GM19240 (cell line): ENCODE data around the gene RBM15B.
A peak's percentile ranks its signal among the peaks of the same experiment; 100 is the strongest.
"Not testable (repeated sequence)": the region's sequence is repeated elsewhere in the genome, so short reads cannot be mapped to it uniquely, and the experiment has no call there.

ENCODE experiments used
- DNase-seq: peaks from one replicate; pipeline ENCODE4 v3.0.0; 2011; ENCODE audit warnings: low spot score; ENCODE audit not compliant: insufficient read length

Gene RBM15B

DNA sequence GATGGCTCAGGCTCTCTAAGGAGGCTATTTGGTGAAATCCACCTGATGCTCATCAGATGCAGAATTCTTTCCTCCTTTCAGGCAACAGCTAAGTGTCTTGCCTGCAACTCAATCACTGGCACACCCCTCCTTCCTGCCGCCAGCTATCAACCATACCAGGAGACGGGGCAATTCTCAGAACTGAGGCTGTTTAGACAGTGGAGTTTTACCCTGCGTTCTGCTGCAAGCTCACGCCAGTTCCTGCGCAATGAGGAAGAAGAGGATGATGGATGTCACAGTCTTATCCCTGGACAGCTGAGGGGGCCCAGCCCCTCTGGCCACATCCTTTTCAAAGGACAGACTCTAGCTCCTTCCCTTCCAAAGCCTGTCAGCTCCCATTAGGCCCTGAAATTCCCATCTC is 13.0 kb upstream of the RBM15B start:
- DNase-seq = no peak

DNA sequence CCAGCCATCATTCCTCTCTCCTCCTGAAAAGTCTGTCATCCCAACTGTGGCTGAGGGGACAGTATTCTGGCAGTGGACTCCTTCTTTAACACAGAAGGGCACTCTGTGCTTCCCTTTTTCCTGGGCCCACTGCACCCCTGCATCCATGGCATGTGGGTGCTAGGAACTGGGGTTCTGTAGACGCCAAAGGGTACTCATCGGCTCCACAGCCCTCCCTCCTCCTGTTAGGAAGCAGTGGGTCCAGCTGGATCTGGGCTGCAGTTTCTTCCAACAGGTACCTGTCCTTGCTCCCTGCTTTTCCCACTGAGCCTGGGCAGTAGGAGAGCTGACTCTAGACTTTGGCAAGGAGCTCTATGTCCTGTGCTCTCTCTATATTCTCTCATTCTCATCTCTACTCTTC is 12.4 kb upstream of the RBM15B start:
- DNase-seq = no peak

DNA sequence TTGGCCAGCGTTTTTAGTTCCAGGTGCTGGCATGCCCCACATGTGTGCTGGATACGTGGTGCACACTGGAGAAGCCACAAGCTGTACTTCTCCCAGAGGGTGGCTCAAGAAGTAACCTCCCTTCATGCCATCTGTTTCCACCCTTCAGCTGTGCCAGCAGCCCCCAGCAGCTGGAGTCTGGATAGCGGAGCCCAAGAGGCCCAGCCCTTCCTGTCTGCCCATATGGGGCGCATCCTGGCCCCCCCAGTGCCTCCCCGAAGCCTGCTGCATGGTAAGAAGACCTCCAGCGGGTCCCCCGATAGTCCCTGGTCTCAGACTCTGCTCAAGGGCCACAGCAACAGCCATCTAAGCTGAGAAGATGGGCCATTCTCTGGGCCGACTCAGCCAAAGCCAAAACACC is 11.8 kb upstream of the RBM15B start:
- DNase-seq = no peak

DNA sequence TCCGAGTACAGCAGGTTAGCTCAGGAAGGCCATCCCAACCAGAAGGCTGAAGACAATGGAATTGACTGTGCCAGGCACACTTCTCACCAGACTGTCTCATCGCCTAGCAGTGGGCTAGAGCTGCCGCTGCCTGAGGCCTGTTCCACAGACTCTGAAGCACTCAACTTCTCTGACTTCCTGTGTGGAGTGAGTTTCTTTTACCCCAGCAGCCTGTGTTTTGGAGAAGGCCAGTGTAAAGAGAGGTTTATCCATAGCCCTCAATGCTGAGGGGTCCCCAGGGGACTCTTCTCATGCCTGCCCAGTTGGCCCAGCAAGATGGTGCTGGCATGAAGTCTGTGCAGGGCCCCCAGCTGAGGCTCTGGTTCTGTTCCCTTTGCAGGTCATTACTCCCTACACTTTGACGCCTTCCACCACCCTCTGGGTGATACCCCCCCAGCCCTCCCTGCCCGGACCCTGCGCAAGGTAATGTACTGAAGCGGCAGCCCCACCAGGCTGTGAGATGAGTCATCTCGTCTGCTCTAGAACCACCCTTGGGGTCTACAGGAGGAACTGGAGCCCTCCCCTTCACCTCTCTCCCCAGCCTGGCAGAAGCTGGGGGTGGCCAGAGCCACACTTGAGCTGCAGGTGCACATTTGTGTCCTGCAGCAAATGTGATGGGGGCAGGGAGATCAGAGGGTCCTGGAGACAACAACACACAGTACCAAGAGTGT is 11.2 kb upstream of the RBM15B start:
- no peak for DNase-seq

DNA sequence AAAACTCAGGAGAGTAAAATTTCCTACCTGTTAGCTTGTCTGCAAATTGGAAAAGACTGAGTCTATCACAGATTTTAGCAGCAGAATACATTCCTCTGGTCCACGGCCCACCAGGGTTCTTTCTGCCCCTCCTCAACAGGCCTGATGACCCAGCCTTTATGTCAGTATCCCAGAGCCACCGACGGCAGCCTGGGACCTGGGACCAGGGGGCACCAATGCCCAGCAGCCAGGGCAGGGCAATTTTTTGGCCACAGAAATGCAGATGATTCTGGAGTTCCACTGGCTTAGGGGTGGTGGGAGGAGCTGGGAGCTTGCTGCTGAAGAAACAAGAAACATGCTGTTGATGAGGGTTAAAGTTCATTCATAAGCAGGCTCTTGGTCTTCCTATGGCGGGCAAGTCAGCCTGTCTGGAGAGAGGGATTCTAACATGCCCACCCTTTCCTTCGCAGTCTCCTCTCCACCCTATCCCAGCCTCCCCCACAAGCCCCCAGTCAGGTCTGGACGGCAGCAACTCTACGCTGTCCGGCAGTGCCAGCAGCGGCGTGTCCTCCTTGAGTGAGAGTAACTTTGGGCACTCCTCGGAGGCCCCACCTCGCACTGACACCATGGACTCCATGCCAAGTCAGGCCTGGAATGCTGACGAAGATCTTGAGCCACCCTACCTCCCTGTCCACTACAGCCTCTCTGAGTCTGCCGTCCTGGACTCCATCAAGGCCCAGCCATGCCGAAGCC is 10.3 kb upstream of the RBM15B start:
- DNase-seq = no peak

DNA sequence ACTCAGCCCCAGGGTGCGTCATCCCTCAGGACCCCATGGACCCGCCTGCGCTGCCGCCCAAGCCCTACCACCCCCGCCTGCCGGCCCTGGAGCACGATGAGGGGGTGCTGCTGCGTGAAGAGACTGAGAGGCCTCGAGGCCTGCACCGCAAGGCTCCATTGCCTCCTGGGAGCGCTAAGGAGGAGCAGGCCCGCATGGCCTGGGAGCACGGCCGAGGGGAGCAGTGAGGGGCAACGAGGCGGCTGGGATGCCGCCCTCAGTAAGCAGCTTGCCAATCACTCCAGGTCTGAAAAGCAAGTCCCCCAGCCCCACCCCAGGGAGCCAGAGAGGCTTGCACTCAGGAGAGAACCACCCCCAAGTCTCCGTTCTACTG is 9.8 kb upstream of the RBM15B start:
- DNase-seq = no peak

DNA sequence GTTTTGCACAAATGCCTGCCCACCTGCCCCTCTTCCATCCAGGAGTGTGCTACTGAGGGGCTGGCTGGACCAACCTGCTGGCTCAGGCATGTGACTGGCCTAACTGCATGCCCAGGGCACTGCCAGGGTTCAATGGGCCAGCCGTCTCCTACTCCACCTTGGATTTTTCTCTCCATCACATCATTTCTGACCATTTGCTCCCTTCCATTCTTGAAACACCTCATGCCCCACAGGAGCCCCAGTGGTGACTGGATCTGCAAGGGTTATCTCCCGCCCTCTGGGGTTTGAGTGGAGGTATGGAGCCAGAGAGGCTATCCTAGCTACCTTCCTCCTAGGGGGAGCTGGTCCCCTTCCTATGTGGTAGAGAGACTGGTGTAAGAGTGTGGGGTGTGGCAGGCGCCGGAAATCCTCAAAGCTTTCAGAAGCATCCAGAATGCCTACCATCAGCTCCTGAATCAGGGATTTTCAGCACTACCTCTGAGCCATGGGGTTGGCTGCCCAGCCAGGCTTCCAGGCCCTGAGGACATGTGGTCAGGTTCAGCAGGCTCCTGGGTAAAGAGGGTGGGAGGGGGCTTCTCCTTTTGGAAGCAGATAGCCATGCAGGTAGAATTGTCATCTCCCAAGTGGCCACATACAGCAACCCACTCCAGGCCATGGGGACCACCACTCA is 8.9 kb upstream of the RBM15B start:
- DNase-seq = no peak

DNA sequence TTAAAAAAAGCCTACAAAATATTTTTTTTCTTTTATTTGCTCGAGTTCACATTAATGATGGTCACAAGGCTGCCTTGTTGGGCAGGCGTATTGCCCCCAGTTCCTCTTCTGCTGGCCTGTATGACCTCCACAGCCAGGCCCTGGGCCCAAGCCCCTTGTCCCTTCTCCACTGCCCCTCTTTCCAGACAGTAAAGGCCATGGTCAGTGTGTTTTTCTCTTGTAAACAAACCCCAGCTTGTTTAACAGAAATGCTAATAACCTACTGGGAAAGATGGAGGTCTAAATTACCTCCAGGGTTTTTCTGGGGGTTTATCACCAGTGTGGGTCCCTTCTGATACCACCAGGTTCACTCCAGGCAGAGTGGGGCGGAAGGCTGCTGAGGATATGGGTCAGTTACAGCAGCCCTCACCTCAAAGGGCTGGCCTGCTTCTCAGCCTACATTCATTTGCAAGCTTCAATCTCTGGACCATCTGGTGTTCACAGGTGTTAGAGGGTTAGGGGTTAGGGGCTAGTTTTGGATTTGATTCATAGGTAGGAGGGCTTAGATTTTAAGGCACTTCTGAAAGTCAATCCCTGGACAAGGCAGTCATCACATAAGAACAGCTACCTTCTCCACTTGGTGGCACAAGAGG is 8.0 kb upstream of the RBM15B start:
- DNase-seq = no peak

DNA sequence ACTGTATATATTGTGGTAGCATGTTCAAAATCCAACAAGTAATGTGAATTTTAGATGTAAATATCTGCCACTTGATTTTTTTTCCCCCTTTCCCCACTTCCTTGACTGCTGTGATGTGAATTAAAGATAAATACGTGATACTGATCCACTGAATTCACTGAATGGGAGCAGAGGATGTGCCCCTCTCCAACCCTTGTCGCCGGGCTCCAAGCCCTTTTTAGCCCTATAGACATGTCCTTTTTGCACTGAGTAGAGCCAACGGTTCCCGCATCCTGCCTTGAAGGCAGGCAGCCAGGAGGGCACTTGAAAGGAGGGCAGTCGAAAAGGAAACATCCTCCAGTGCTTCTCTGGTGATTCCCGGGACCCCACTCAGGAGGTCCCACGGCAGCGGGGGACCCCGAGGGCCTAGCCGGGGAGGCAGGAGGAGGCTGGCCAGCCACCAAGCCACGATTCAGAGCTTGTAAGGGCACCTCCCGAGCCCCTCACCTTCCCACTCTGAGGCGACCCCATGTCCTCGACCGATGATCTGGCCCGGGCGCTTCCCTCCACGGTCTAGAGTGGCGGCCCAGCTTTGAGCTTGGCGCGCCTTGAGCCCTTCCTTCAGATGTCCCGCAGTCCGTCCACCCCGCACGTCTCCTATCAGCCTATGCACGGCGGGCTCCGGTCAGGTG is 6.9 kb upstream of the RBM15B start:
- DNase-seq = peak; percentile 38

DNA sequence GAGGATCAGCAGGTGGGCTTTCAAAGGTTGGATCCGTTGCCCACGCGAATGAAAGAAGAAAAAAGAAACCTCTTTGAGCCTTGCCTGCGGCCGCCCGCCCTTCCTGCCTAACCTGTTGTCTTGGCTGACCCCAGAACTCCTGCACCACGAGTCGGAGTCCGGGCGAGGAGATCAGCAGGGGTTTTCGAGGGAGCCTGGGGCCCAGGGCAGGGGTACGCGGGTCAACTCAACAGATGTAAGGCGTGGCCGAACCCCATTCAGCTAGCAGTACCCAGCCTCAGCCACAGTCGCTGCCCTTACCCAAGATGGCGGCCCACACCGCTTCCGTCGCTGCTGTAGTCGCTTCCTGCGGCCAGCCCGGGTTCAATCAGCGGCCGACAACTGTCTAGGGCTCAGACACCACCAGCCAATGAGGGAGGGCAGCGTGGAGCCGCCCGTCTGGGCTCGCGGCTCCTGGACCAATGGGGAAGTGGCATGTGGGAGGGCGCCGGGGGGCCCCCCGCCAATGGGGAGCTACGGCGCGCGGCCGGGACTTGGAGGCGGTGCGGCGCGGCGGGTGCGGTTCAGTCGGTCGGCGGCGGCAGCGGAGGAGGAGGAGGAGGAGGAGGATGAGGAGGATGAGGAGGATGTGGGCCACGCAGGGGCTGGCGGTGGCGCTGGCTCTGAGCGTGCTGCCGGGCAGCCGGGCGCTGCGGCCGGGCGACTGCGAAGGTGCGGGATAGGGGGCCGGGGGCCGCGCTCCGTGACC is 6.2 kb upstream of the RBM15B start, which contains the start of gene MANF:
MANF (plus strand) TSS at position 566 of the 748 bp plus-strand sequence; CDS start at position 618, 52 bp downstream.
- peak; percentile 100 for DNase-seq

DNA sequence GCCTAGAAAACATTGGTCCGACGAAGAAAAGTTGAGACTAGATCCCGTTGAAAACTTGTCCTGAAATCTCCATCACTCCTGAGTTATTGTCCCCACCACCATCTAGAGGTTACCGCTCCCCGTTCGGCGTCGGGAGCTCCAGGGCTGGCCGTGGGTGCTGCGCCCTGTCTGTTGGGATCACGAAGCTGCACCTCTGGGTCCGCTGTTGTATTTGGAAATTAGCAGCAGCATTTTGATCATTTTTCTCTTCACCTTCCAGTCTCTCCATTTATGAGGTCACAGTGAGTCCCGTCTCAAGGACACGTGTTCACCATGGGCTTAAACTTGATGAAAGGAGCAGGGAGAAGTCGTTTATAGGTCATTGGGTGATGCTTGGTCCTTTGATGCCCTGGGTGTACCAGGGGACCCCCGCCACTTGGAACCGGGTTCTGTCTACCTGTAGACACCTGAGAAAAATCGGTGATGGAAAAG is 5.4 kb upstream of the RBM15B start:
- no peak for DNase-seq

DNA sequence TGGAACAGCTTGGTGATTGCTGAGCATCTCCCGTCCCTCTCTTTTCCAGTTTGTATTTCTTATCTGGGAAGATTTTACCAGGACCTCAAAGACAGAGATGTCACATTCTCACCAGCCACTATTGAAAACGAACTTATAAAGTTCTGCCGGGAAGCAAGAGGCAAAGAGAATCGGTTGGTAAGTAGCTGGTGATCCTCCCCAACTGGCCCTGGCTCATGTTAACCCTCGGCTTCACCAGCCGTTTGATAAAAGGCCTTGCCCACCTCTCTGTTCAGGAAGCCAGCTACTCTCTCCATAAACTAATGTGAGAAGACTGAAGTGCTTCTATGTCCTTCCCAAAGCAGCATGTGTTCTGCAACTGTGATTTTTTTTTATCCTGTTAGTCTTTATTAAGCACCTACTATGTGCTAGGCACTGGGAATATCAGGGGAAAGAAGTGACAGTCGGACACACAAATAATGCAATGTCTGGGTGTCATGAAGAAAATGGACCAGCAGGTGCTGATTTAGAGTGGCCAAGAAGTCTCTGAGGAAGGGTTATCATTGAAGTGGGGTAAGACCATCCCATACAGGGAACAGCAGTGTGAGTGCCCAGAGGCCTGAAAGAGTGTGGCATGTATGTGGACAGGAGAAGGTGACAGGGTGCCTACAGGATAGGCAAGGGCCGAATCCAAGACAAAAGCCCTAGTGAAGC is 4.8 kb upstream of the RBM15B start:
- no peak for DNase-seq

DNA sequence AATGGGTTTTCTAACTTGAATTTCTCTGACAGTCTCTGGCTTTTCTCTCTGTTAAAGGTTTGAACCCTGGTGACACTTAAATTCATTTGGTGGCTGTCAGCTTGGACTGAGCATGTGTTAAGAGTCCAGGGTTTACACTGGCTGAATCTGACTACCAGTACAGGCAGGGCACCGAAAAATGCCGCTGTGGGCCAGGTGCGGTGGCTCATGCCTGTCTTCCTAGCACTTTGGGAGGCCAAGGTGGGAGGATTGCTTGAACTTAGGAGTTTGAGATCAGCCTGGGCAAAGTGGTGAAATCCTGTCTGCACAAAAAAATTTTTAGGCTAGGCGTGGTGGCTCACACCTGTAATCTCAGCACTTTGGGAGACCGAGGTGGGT is 4.2 kb upstream of the RBM15B start:
- no peak for DNase-seq

DNA sequence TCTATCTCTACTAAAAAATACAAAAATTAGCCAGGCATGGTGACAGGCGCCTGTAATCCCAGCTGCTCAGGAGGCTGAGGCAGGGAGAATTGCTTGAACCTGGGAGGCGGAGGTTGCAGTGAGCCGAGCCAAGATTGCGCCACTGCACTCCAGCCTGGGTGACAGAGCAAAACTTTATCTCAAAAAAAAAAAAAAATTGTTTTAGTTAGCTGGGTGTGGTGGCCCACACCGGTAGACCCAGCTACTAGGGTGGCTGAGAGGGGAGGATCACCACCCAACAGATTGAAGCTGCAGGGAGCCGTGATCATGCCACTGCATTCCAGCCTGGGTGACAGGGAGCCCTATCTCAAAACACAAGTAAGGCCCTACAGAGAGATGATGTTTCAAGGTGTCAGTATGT is 3.8 kb upstream of the RBM15B start:
- not testable (repeated sequence) for DNase-seq

DNA sequence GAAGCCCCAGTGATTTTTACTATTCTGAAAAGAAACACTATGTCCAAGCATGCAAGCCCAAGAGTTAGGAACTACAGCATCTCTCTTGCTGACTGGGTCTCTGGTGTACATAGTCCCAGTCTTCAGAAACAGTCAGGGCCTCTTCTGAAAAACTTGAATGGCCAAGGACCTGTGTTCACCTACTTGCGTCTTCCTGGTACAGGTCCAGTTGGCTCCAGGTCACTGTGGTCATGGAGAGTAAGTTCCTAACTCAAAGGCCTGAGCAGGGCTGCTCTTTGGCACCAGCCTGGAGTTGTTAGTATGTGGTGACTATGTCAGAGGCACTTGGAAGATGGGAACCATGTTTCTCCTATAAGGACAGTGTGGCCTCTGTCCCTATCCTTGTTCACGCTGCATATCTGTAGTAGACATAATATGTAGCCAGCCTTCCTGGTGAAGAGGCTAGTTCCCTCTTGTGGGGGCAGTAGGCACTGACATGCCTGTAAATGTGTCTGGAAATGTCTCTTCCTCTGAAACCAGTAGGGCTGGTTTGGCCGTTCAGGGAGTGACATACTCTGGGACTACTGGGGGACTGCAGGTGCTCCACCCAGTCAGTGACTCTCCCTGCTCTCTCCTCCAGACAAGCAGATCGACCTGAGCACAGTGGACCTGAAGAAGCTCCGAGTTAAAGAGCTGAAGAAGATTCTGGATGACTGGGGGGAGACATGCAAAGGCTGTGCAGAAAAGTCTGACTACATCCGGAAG is 2.6 kb upstream of the RBM15B start:
- no peak for DNase-seq

DNA sequence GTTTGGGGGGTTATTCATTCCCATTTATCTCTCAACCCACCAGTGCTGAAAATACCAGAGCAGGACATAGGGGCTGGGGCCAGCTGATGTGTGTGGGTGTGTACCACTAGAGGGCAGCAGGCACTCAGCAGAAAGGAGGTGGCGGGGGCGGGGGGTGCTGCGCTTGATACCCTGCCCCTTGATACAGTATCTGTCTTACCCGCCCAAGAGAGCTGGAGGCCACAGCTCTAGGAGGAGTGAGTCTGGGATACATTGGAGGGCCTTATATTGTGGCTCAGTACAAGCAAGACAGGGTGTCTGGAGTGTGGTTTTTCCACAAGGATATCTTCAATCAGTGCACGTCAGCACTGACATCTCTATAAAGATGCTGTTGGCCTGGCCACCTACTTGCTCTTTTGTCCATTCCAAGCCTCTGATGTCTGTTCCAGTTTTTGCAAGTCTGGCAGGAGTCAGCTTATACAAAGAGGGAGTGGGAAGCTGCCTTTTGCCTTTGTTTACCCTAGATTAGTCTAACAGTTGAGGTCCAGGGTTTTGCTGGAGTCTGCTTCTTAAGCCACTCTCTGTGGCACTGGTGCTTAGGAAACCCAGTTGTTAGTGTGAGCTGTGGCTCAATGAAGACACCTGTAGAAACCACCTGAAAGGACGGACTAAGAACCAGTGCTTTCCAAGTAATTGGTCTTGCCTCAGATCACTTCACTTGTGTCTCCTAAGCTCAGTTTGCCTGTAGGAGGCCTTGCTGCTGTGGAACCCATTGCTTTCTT is 1.5 kb upstream of the RBM15B start:
- no peak for DNase-seq

DNA sequence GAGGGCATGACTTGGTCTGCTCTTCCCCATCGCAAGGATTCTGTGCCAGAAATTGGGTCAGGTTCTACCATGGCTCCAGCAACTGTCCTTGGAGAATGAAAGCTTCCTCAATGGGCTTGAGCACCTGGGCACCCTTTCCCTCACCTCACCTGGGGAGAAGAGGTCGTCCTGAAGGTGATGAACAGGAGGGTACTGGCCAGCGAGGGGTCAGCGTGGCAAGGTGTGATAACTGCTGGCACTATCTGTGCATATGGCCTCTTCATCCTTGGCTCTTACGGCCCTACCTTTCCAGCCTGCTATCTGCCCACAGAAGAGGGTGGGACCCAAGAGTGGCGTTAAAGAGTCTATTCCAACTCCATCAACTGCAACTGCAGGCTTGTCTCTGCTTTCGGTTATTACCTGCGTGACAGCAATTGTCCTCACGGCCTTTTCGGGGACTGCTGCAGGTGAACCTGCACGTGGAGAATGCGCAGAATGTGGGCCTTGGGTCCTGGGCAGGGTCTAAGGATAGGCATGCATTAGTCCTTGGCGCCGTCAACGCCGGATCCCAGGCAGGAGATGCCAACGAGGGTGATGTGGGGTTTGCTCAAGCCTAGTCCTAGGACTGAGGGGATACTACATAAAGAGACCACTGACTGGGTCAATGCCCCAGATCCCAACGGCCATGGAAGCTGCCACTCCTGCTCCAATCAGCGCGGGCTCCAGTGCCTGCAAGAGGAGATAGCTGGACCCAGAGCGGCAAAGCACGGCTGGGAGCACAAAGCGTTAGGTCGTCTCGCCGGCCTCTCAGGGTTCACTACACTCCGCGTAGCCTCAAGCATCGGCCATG is 625 bp upstream of the RBM15B start:
- DNase-seq = no peak
